Lower leg skin (tissue), 4 donors: ENCODE data around the gene ZNF653. TPM values are rescaled to one million over a fixed set of nuclear protein-coding genes. Genes with fewer than 3 reads are reported as not detected.

Experiments used
- DNase-seq, 2 donors: peaks; one replicate each; pipeline ENCODE4 v3.0.0-alpha.2; 2019; ENCODE audit warnings: low spot score in 2 of 2
- H3K4me3 ChIP-seq: fragments of 200-600 bp; sonication (generic); 2 replicates; pipeline ENCODE4 v1.5.1; 2017; ENCODE audit warnings: mild to moderate bottlenecking, low read depth; ENCODE audit not compliant: poor library complexity, severe bottlenecking
- CTCF ChIP-seq, 3 donors: fragments of 450-650 bp; IDR thresholded peaks; one replicate each; pipeline ENCODE4 v1.5.1; 2016; ENCODE audit warnings: antibody characterized with exemption in 3 of 3, mild to moderate bottlenecking in 3 of 3, moderate library complexity in 2 of 3
- POLR2A ChIP-seq, 2 donors: fragments of 450-650 bp; IDR thresholded peaks; one replicate each; pipeline ENCODE4 v1.6.1; 2016 to 2017; ENCODE audit warnings: antibody characterized with exemption in 2 of 2, mild to moderate bottlenecking in 1 of 2, moderate library complexity in 1 of 2
- WGBS, 2 donors: methylation state at CpG; one replicate each; pipeline ENCODE4 v1.1.5; 2018; 5-methylcytosine and 5-hydroxymethylcytosine counted together
- intact Hi-C: fragments of 100-400 bp; cut with DNase I; formaldehyde crosslinking; loops from one replicate; pipeline ENCODE4 v1.15.0; 2023; ENCODE audit warnings: low total_unique reads
- total RNA-seq, 4 donors: library from RNA; depleted of rRNA; stranded (reverse); fragments of >200 nt; gene quantifications; one replicate each; pipeline ENCODE4 v1.1.0, GENCODE V29; 2016

Gene ZNF653
- total RNA-seq, 4 donors from 2014 or later: 8.4 to 16.9 (median 11.6) TPM

- DNase-seq: peak; percentile 71 to 96
- 1 to 2% methylated on average over 34 to 47 of the region's 58 CpGs for WGBS, 2 donors
- no peak overlapping the region for H3K4me3 ChIP-seq
- intact Hi-C loops: loop anchor here (10.0 kb wide), 1 partner anchor 198 kb away; no protein-coding TSS in a partner anchor
- TF ChIP-seq POLR2A (IDR thresholded peaks at IDR 0.05) (no peak), CTCF (IDR thresholded peaks at IDR 0.05) (peak in 1 of 3 donors; percentile 56)
Observed at GRCh38 chr19:11482384-11483050, 23.1 kb downstream of the ZNF653 start.

DNA sequence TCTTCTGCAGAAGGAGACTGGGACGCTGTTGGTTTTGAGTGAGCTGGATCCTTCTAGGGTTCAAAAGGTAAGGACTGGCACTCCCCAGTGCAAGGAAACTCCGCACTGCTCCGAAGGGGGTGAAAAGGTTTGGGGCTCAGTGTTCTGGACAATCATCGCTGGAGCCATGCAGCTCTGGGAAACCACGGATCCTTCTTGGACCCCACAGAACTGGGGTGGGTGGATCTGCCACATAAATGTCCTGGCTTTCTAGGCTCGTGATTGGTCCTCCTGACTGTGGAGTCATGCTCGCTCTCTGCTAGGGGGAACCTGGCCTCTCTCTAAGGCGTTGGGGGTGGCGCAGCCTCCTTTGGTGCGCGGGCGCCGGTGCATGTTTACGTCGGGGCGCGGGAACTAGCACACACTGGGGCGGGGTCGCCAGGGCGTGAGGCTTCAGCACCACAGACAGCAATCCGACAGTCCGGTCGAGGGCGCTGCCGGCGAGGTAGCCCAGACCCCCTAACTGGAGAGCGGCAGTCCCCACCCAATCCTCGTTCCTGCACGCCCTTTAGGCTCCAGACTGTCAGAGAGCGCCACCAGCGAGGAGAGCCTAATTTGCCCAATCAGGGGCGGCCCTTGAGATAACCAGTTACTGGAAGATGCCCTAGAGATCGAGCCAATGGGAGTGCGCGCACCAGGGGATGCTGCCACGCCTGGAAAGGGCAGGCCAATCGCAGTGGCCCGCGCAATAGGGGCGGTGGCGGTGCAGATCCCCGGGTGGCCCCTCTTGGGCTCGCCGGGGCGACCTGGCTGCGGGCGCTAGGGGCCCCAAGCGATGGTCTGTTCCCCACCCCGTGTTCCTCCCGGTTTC lies 23.9 kb downstream of the ZNF653 start:
- WGBS, 2 donors: 10 to 24% methylated on average over 7 to 10 of the region's 50 CpGs
- TF ChIP-seq CTCF (IDR thresholded peaks at IDR 0.05) (no peak), POLR2A (IDR thresholded peaks at IDR 0.05) (no peak)
- DNase-seq: peak; percentile 48 to 89
- intact Hi-C loops: loop anchor here (10.0 kb wide), 1 partner anchor 197 kb away; no protein-coding TSS in a partner anchor
- H3K4me3 ChIP-seq: no peak overlapping the region

GRCh38 chr19:11480715-11481533 lies 24.7 kb downstream of the ZNF653 start, which contains the start of gene ELAVL3:
TSS of gene ELAVL3 (minus strand) at chr19:11481046. CDS start at chr19:11480608, 438 bp downstream.
- no peak for TF ChIP-seq POLR2A (IDR thresholded peaks at IDR 0.05)
- TF ChIP-seq CTCF (IDR thresholded peaks at IDR 0.05): no peak
- no peak for DNase-seq
- intact Hi-C loops: loop anchor here (10.0 kb wide), 1 partner anchor 196 kb away; no protein-coding TSS in a partner anchor
- H3K4me3 ChIP-seq: no peak within 1 kb of the TSS
- 10 to 20% methylated on average over 9 to 29 of the region's 77 CpGs for WGBS, 2 donors

DNA sequence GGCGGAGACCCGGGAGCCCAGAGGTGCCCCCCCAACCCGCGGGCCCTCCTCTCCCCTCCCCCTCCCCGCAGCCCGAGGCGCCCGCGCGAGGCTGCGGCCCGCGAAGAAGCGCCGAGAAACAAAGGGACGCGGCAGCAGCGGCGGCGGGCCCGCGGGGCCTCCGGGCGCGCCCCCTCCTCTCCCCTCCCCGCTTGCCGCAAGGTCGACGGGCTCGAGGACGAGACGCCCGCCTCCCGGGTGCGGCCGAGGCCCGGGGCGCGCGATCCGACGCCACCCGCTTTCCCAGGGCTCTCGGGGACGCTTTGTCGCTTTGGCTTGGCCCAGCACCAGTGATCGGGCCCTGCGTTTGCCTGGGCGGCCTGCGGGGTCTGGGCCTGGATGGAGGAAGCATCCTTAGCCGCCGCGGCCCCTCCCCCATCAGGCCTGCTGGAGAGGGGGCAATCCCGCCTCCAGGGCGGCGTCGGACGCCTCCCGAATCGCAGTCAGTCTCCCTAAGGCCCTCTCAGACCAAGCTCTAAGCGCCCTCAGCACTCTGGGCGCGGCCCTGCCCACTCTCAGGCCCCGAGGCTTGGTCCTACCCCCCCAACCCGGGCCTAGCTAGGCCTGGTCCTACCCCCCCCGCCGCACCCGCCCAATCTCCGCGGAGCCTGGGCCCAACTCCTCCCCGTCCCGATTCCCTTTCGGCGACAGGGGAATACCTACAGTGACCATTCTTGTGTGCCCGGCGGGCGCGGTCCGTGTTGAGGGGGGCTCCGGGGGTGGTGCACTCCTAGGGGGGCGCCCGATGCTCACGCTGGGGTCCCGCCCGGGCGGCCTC lies 25.5 kb downstream of the ZNF653 start:
- no peak for TF ChIP-seq POLR2A (IDR thresholded peaks at IDR 0.05)
- TF ChIP-seq CTCF (IDR thresholded peaks at IDR 0.05): no peak
- intact Hi-C loops: loop anchor here (10.0 kb wide), 1 partner anchor 195 kb away; no protein-coding TSS in a partner anchor
- H3K4me3 ChIP-seq: no peak overlapping the region
- DNase-seq: no peak
- 3 to 5% methylated on average over 6 to 44 of the region's 86 CpGs for WGBS, 2 donors
